Amygdala (tissue), 56 donors: ENCODE results near the gene PDYN.
A peak's percentile ranks its signal among the peaks of the same experiment; 100 is the strongest.

Experiments used
- DNase-seq, 56 donors: peaks; one replicate each; lab custom pipeline; 2025; lab: John Stamatoyannopoulos, UW

Gene PDYN

GRCh38 chr20:1937316-1937976, 56.4 kb downstream of the PDYN start:
- DNase-seq = no peak

- DNase-seq = peak in 53 of 56 donors; percentile 24 to 90 (median 75)
Observed at GRCh38 chr20:1935696-1936366, 58.0 kb downstream of the PDYN start.

GRCh38 chr20:1934721-1935573, 58.9 kb downstream of the PDYN start:
- DNase-seq = no peak

- DNase-seq = no peak
Observed at GRCh38 chr20:1934156-1934555, 59.7 kb downstream of the PDYN start.

GRCh38 chr20:1933465-1933870, 60.4 kb downstream of the PDYN start:
- peak in 3 of 56 donors; percentile 32 to 51 (median 38) for DNase-seq

GRCh38 chr20:1932971-1933370, 60.9 kb downstream of the PDYN start:
- no peak for DNase-seq

- DNase-seq = no peak
Observed at GRCh38 chr20:1931830-1932229, 62.0 kb downstream of the PDYN start.

GRCh38 chr20:1930165-1930564, 63.7 kb downstream of the PDYN start:
- no peak for DNase-seq

GRCh38 chr20:1929460-1929859, 64.4 kb downstream of the PDYN start:
- no peak for DNase-seq

- no peak for DNase-seq
Observed at GRCh38 chr20:1928782-1929181, 65.1 kb downstream of the PDYN start.
